Activated B cell treated with CpG ODN at 0.5 μM for 24 hours (primary cell): ENCODE data around the gene PRPF31. TPM values are rescaled to one million over a fixed set of nuclear protein-coding genes. Genes with fewer than 3 reads are reported as not detected.
"Not testable (repeated sequence)": the region's sequence is repeated elsewhere in the genome, so short reads cannot be mapped to it uniquely, and the experiment has no call there.

Experiments
- ATAC-seq: fragments of 200-7000 bp; cut with Tn5 transposase; one replicate; pipeline ENCODE4 v1.10.0; 2021; ENCODE audit warnings: low read depth, mild to moderate bottlenecking, moderate library complexity
- CTCF ChIA-PET: fragments of 350-600 bp; sonication (Branson Sonifier 250); formaldehyde crosslinking; loops from one replicate; lab custom pipeline; 2021; ENCODE audit warnings: antibody characterized with exemption; lab: Charles Lee
- POLR2A ChIA-PET: fragments of 350-600 bp; sonication (Branson Sonifier 250); formaldehyde crosslinking; loops from one replicate; lab custom pipeline; 2021; ENCODE audit warnings: antibody characterized with exemption; lab: Charles Lee
- DNase-seq: peaks from one replicate; pipeline ENCODE4 v3.0.0; 2022
- H3K27ac Mint-ChIP-seq: one replicate; pipeline ENCODE4 v1.8.0; 2020; ENCODE audit warnings: mixed read lengths
- H3K27me3 Mint-ChIP-seq: one replicate; pipeline ENCODE4 v1.8.0; 2021; ENCODE audit warnings: mixed read lengths
- H3K36me3 Mint-ChIP-seq: one replicate; pipeline ENCODE4 v1.8.0; 2021; ENCODE audit warnings: low read depth, mixed read lengths
- H3K4me1 Mint-ChIP-seq: one replicate; pipeline ENCODE4 v1.8.0; 2021; ENCODE audit warnings: mixed read lengths
- H3K4me3 Mint-ChIP-seq: one replicate; pipeline ENCODE4 v1.8.0; 2020; ENCODE audit warnings: mild to moderate bottlenecking, mixed read lengths
- H3K9me3 Mint-ChIP-seq: one replicate; pipeline ENCODE4 v1.8.0; 2020; ENCODE audit warnings: mixed read lengths
- CTCF ChIP-seq: fragments of 200-600 bp; IDR thresholded peaks from one replicate; pipeline ENCODE4 v1.8.0; 2022; ENCODE audit warnings: antibody characterized with exemption, mild to moderate bottlenecking
- intact Hi-C: fragments of 100-400 bp; cut with micrococcal nuclease; formaldehyde crosslinking; loops from one replicate; pipeline ENCODE4 v1.15.1; 2024
- total RNA-seq: library from RNA; stranded (reverse); gene quantifications from 2 replicates; pipeline ENCODE4 v1.2.3, GENCODE V29; 2022

Gene PRPF31
- total RNA-seq, 1 donor from 2014 or later, result 78.9 TPM

- intact Hi-C loops, result loop anchor here (2.0 to 10.0 kb wide), 2 partner anchors 126 to 222 kb away; no protein-coding TSS in a partner anchor
- no peak for ATAC-seq
- TF ChIP-seq CTCF, result no peak
- Mint-ChIP-seq H3K27me3 (peaks cover 14% of the 10 kb centered on the region), H3K4me1 (peaks cover 25% of the 10 kb centered on the region), H3K9me3 (no peaks in the 10 kb centered on the region), H3K27ac (no peak overlapping the region), H3K4me3 (no peak overlapping the region), H3K36me3 (no peaks in the 10 kb centered on the region)
- CTCF ChIA-PET, result interaction anchor here (0.9 to 2.0 kb wide), 3 partner anchors 10 to 63 kb away, joined by 3 to 9 read pairs (median 5); partner anchors contain the start of genes LENG1 and MBOAT7
- POLR2A ChIA-PET, result interaction anchor here (0.7 to 1.1 kb wide), 2 partner anchors 21 to 31 kb away, joined by 3 to 8 read pairs; partner anchors contain the start of gene RPS9
- no peak for DNase-seq
Observed at GRCh38 chr19:54169149-54169740, 53.7 kb downstream of the PRPF31 start.

- H3K4me1 Mint-ChIP-seq, result peaks cover 19% of the 10 kb centered on the region
- H3K27me3 Mint-ChIP-seq, CTCF ChIA-PET, DNase-seq, H3K27ac Mint-ChIP-seq, H3K4me3 Mint-ChIP-seq, H3K9me3 Mint-ChIP-seq, ATAC-seq, intact Hi-C loops, H3K36me3 Mint-ChIP-seq, POLR2A ChIA-PET: not testable (repeated sequence)
Observed at GRCh38 chr19:54171736-54172431, 56.3 kb downstream of the PRPF31 start.

- TF ChIP-seq CTCF, result no peak
Observed at GRCh38 chr19:54172471-54173358, 57.2 kb downstream of the PRPF31 start, which contains the start of gene TMC4. TMC4 (minus strand) TSS chr19:54173160; CDS start chr19:54173117, 43 bp downstream.

GRCh38 chr19:54173359-54173699 lies 57.8 kb downstream of the PRPF31 start:
- CTCF ChIA-PET, result interaction anchor here (0.9 to 1.4 kb wide), 4 partner anchors 14 to 154 kb away, joined by 3 to 5 read pairs (median 4); partner anchors contain the start of gene MBOAT7
- H3K9me3 Mint-ChIP-seq, result no peaks in the 10 kb centered on the region
- no peak overlapping the region for H3K27ac Mint-ChIP-seq
- no peak overlapping the region for H3K4me3 Mint-ChIP-seq
- DNase-seq (no peak), ATAC-seq (no peak)
- peaks cover 15% of the 10 kb centered on the region for H3K4me1 Mint-ChIP-seq
- H3K27me3 Mint-ChIP-seq, result peaks cover 1% of the 10 kb centered on the region
- POLR2A ChIA-PET, result interaction anchor here (0.6 to 1.0 kb wide), 3 partner anchors 16 to 33 kb away, joined by 3 to 4 read pairs (median 3); partner anchors contain the start of genes MBOAT7 and RPS9
- no peak for TF ChIP-seq CTCF
- intact Hi-C loops, result no loop called here
- peaks cover 6% of the 10 kb centered on the region for H3K36me3 Mint-ChIP-seq

More at GRCh38 chr19:54172471-54173358, 57.2 kb downstream of the PRPF31 start, which contains the start of gene TMC4:
- H3K9me3 Mint-ChIP-seq, result no peaks in the 10 kb centered on the region
- H3K27ac Mint-ChIP-seq, result no peak within 1 kb of the TSS
- no peak within 1 kb of the TSS for H3K4me3 Mint-ChIP-seq
- H3K36me3 Mint-ChIP-seq, result peaks cover 3% of the 10 kb centered on the region
- ChIA-PET POLR2A (interaction anchor here (0.6 to 1.0 kb wide), 3 partner anchors 17 to 34 kb away, joined by 3 to 4 read pairs (median 3); partner anchors contain the start of genes MBOAT7 and RPS9), CTCF (interaction anchor here (0.9 to 1.4 kb wide), 4 partner anchors 14 to 155 kb away, joined by 3 to 5 read pairs (median 4); partner anchors contain the start of gene MBOAT7)
- intact Hi-C loops, result no loop called here
- H3K4me1 Mint-ChIP-seq, result peaks cover 19% of the 10 kb centered on the region
- ATAC-seq, result peak; percentile 65
- no peak for DNase-seq
- H3K27me3 Mint-ChIP-seq, result peaks cover 4% of the 10 kb centered on the region
